8988T (cell line): ENCODE results near the gene AKT3.
"Not testable (repeated sequence)": the region's sequence is repeated elsewhere in the genome, so short reads cannot be mapped to it uniquely, and the experiment has no call there.

Experiments
- DNase-seq: peaks from one replicate; pipeline ENCODE4 v3.0.0; 2011

The AKT3 gene

GRCh38 chr1:243772361-243773050 is 77.5 kb downstream of the AKT3 start:
- not testable (repeated sequence) for DNase-seq

GRCh38 chr1:243770860-243771259 is 79.2 kb downstream of the AKT3 start:
- no peak for DNase-seq

GRCh38 chr1:243765676-243766075 is 84.4 kb downstream of the AKT3 start:
- no peak for DNase-seq

- DNase-seq, result no peak
These were observed 86.2 kb downstream of the AKT3 start for GRCh38 chr1:243763806-243764205.

- DNase-seq, result no peak
These were observed 91.4 kb downstream of the AKT3 start for GRCh38 chr1:243758647-243759046.

- no peak for DNase-seq
These were observed 93.5 kb downstream of the AKT3 start for GRCh38 chr1:243756529-243756928.

- no peak for DNase-seq
These were observed 95.7 kb downstream of the AKT3 start for GRCh38 chr1:243754348-243754747.

GRCh38 chr1:243751506-243751905 is 98.5 kb downstream of the AKT3 start:
- DNase-seq, result no peak

GRCh38 chr1:243748706-243749283 is 101.2 kb downstream of the AKT3 start:
- DNase-seq, result peak; percentile 24

- DNase-seq, result no peak
These were observed 101.8 kb downstream of the AKT3 start for GRCh38 chr1:243748227-243748626.

GRCh38 chr1:243746751-243747150 is 103.3 kb downstream of the AKT3 start:
- DNase-seq, result no peak

- no peak for DNase-seq
These were observed 104.7 kb downstream of the AKT3 start for GRCh38 chr1:243745356-243745755.

- DNase-seq, result peak; percentile 18
These were observed 107.2 kb downstream of the AKT3 start for GRCh38 chr1:243742819-243743218.

- no peak for DNase-seq
These were observed 109.6 kb downstream of the AKT3 start for GRCh38 chr1:243740255-243740999.

- DNase-seq, result no peak
These were observed 110.6 kb downstream of the AKT3 start for GRCh38 chr1:243739335-243740003.

GRCh38 chr1:243738020-243738419 is 112.0 kb downstream of the AKT3 start:
- DNase-seq, result no peak

GRCh38 chr1:243735457-243735856 is 114.6 kb downstream of the AKT3 start:
- no peak for DNase-seq

- no peak for DNase-seq
These were observed 115.7 kb downstream of the AKT3 start for GRCh38 chr1:243734308-243734695.

GRCh38 chr1:243733670-243734307 is 116.3 kb downstream of the AKT3 start:
- no peak for DNase-seq

- no peak for DNase-seq
These were observed 117.4 kb downstream of the AKT3 start for GRCh38 chr1:243732637-243733036.

GRCh38 chr1:243731974-243732625 is 117.9 kb downstream of the AKT3 start:
- no peak for DNase-seq

GRCh38 chr1:243731301-243731891 is 118.6 kb downstream of the AKT3 start:
- DNase-seq, result no peak
